ENCODE data around the gene TMEM119.
A peak's percentile ranks its signal among the peaks of the same experiment; 100 is the strongest.

Gene TMEM119

DNA sequence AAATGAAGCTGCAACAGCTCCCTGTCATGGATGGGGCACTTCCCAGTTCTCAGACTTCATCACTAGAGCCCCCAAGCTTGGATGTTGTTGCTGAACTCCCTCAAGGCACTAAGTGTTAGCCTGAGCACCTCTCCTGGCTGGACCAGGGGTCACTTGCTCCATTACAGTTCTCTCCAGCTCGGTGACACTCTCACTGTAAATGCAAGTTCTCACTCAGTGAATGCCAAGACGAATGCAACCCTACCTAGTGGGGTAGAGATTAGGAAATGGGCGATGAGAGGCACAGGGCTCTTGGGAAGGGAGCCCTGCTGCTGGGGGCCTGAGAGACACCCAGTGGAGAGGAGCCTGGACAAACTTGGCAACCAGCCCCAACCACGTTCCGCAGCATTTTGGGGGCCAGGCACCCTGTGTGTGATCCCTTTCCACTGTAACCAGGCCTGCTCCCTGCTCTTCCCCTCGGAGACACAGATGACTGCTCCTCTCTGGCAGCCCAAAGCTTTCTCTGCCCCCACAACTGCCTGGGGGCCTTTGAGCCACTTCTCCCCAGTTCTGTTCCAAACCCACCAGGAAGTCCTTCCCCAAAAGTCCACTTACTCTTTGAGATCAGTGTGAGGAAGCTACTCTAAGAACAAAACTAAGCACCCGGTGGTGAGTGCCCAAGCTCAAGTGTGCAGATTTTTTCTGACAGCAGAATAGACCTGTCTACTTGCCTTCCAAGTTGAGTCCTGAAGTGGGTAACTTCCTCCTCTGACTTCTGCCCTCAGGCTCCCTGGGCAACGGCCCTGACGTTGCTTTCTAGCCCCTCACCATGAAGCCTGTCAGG lies 43.8 kb upstream of the TMEM119 start:
- DNase-seq (ENCODE audit: low read depth in 1 of 2, low spot score in 1 of 2), result peak in 1 of 2 experiments; percentile 56
- Histone ChIP-seq H3K27ac (replicated peaks) (peak overlapping the region; percentile 59), H3K4me3 (replicated peaks; ENCODE audit: insufficient read depth, low read length) (no peak overlapping the region), H3K27me3 (ENCODE audit: insufficient read depth, poor library complexity, severe bottlenecking) (no peaks in the 10 kb centered on the region)
- TF ChIP-seq, protein P1, sequence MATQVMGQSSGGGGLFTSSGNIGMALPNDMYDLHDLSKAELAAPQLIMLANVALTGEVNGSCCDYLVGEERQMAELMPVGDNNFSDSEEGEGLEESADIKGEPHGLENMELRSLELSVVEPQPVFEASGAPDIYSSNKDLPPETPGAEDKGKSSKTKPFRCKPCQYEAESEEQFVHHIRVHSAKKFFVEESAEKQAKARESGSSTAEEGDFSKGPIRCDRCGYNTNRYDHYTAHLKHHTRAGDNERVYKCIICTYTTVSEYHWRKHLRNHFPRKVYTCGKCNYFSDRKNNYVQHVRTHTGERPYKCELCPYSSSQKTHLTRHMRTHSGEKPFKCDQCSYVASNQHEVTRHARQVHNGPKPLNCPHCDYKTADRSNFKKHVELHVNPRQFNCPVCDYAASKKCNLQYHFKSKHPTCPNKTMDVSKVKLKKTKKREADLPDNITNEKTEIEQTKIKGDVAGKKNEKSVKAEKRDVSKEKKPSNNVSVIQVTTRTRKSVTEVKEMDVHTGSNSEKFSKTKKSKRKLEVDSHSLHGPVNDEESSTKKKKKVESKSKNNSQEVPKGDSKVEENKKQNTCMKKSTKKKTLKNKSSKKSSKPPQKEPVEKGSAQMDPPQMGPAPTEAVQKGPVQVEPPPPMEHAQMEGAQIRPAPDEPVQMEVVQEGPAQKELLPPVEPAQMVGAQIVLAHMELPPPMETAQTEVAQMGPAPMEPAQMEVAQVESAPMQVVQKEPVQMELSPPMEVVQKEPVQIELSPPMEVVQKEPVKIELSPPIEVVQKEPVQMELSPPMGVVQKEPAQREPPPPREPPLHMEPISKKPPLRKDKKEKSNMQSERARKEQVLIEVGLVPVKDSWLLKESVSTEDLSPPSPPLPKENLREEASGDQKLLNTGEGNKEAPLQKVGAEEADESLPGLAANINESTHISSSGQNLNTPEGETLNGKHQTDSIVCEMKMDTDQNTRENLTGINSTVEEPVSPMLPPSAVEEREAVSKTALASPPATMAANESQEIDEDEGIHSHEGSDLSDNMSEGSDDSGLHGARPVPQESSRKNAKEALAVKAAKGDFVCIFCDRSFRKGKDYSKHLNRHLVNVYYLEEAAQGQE (IDR thresholded peaks at IDR 0.05; ENCODE audit: insufficient replicate concordance, low read depth), result no peak
- TF ChIP-seq, protein P2, sequence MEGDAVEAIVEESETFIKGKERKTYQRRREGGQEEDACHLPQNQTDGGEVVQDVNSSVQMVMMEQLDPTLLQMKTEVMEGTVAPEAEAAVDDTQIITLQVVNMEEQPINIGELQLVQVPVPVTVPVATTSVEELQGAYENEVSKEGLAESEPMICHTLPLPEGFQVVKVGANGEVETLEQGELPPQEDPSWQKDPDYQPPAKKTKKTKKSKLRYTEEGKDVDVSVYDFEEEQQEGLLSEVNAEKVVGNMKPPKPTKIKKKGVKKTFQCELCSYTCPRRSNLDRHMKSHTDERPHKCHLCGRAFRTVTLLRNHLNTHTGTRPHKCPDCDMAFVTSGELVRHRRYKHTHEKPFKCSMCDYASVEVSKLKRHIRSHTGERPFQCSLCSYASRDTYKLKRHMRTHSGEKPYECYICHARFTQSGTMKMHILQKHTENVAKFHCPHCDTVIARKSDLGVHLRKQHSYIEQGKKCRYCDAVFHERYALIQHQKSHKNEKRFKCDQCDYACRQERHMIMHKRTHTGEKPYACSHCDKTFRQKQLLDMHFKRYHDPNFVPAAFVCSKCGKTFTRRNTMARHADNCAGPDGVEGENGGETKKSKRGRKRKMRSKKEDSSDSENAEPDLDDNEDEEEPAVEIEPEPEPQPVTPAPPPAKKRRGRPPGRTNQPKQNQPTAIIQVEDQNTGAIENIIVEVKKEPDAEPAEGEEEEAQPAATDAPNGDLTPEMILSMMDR (IDR thresholded peaks at IDR 0.05; ENCODE audit: insufficient read depth, low read length), result no peak
- TF ChIP-seq GABPA (IDR thresholded peaks at IDR 0.05; ENCODE audit: low read depth) (no peak), SPI1 (IDR thresholded peaks at IDR 0.05; ENCODE audit: borderline replicate concordance, low read depth) (peak; percentile 4; the same call in 1 of the 2 replicates), POLR2AphosphoS5 (IDR thresholded peaks at IDR 0.05; ENCODE audit: low read depth) (0 out of 2 replicates have a peak, but pooled peaks have one; percentile 10)

DNA sequence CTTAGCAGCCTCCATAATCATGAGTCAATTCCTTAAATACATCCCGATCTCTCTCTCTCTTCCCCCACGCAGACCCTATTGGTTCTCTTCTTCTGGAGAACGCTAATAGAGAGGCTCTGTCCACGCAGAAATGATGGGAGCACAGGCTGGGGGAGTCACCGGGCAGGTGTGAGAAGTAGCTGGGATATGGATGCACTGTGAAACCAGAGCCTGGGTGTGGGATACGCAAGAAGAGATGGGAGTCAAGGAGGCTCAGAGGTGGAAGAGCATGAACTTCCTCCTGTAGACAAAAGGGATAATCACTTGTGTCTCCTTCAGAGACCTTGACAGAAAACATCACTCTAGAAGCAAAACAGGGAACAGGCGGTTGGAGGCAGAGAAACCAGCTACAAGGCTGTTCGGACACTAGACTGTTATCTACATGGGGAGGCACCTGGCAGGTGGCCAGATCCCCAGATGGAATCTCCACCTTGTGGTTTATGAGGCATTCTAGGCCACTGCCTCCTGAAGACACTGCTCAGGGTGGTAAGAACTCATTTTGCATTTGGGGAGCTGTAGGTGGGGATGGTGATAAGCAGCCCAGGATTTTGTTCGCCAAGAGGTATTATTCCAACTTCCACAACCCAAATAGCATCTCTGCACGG lies 43.0 kb upstream of the TMEM119 start:
- no peaks in the 10 kb centered on the region for H3K27me3 ChIP-seq (ENCODE audit: insufficient read depth, poor library complexity, severe bottlenecking)
- peak in 1 of 2 experiments; percentile 36 for DNase-seq (ENCODE audit: low read depth in 1 of 2, low spot score in 1 of 2)
- 0 out of 2 replicates have a peak, but pooled peaks have one; percentile 0 for TF ChIP-seq POLR2AphosphoS5 (IDR thresholded peaks at IDR 0.05; ENCODE audit: low read depth)
- no peak for TF ChIP-seq GABPA (IDR thresholded peaks at IDR 0.05; ENCODE audit: low read depth)
- H3K27ac ChIP-seq (replicated peaks), result no peak overlapping the region; the same call in 1 of the 2 replicates
- H3K4me3 ChIP-seq (replicated peaks; ENCODE audit: insufficient read depth, low read length), result no peak overlapping the region

DNA sequence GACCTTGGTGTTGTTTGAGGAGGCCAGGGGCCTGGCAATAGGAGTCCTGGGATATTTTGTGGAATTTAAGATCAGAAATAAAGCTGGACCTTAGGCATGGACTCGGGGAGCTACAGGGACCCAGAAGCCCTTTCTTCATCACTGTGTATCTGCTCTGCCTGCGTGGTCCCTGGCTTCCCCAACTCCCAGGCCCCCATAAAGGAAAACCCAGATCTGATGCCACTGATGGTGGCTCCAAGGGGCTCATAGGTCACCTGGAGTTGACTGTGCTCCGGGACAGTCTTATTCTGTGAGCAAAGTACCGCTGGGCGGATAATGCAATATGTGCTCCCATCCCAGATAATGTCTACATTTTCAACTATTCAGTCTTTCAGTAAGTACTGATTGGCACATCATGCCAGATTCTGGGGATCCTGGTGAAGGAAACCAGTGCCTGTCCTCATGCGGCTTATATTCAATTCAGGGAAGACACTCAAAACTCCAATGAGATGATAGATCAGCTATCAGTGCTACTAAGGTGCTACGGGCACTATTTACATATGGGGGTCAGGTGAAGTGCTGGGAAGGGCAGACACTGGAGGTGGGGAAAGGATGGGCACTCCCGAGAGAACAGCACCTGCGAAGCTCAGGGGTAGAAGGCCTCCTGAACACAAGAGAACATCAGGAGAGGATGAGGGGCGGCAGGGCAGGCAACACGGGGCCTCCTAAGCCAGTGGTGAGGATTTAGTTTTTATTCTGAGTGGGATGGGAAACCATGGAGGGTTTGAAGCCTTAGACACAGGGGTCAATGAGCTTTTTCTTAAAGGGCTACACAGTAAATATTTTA lies 41.3 kb upstream of the TMEM119 start:
- H3K27ac ChIP-seq (replicated peaks), result no peak overlapping the region
- no peak overlapping the region for H3K4me3 ChIP-seq (replicated peaks; ENCODE audit: insufficient read depth, low read length)
- no peak for DNase-seq (ENCODE audit: low read depth in 1 of 2, low spot score in 1 of 2)
- TF ChIP-seq SPI1 (IDR thresholded peaks at IDR 0.05; ENCODE audit: borderline replicate concordance, low read depth), result no peak
- TF ChIP-seq POLR2AphosphoS5 (IDR thresholded peaks at IDR 0.05; ENCODE audit: low read depth), result no peak
- TF ChIP-seq, protein P2 (IDR thresholded peaks at IDR 0.05; ENCODE audit: insufficient read depth, low read length), result no peak
- TF ChIP-seq GABPA (IDR thresholded peaks at IDR 0.05; ENCODE audit: low read depth), result no peak
- TF ChIP-seq, protein P1 (IDR thresholded peaks at IDR 0.05; ENCODE audit: insufficient replicate concordance, low read depth), result no peak
- no peaks in the 10 kb centered on the region for H3K27me3 ChIP-seq (ENCODE audit: insufficient read depth, poor library complexity, severe bottlenecking)
